HUES6 (cell line): Measurements from ENCODE around the gene GRIK5.

Experiments
- H3K27ac ChIP-seq: 2 replicates; pipeline ENCODE4 v1.7.0; 2013; ENCODE audit warnings: low read depth, mild to moderate bottlenecking, low read length, inconsistent platforms
- H3K27me3 ChIP-seq: 2 replicates; pipeline ENCODE4 v1.6.1; 2013; ENCODE audit warnings: low read length; ENCODE audit not compliant: control insufficient read depth, insufficient read depth
- H3K36me3 ChIP-seq: 2 replicates; pipeline ENCODE4 v1.6.1; 2013; ENCODE audit warnings: low read length; ENCODE audit not compliant: control insufficient read depth, insufficient read depth
- H3K4me1 ChIP-seq: 2 replicates; pipeline ENCODE4 v1.6.1; 2013; ENCODE audit warnings: low read length; ENCODE audit not compliant: control insufficient read depth, insufficient read depth
- H3K4me3 ChIP-seq: 2 replicates; pipeline ENCODE4 v1.5.1; 2013; ENCODE audit warnings: low read depth, low read length
- H3K9ac ChIP-seq: one replicate; pipeline ENCODE4 v1.6.1; 2013; ENCODE audit warnings: mild to moderate bottlenecking, low read length
- H3K9me3 ChIP-seq: 2 replicates; pipeline ENCODE4 v1.6.1; 2013; ENCODE audit warnings: low read depth, low read length; ENCODE audit not compliant: control insufficient read depth, insufficient read depth

GRIK5 gene, protein sequence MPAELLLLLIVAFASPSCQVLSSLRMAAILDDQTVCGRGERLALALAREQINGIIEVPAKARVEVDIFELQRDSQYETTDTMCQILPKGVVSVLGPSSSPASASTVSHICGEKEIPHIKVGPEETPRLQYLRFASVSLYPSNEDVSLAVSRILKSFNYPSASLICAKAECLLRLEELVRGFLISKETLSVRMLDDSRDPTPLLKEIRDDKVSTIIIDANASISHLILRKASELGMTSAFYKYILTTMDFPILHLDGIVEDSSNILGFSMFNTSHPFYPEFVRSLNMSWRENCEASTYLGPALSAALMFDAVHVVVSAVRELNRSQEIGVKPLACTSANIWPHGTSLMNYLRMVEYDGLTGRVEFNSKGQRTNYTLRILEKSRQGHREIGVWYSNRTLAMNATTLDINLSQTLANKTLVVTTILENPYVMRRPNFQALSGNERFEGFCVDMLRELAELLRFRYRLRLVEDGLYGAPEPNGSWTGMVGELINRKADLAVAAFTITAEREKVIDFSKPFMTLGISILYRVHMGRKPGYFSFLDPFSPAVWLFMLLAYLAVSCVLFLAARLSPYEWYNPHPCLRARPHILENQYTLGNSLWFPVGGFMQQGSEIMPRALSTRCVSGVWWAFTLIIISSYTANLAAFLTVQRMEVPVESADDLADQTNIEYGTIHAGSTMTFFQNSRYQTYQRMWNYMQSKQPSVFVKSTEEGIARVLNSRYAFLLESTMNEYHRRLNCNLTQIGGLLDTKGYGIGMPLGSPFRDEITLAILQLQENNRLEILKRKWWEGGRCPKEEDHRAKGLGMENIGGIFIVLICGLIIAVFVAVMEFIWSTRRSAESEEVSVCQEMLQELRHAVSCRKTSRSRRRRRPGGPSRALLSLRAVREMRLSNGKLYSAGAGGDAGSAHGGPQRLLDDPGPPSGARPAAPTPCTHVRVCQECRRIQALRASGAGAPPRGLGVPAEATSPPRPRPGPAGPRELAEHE

DNA sequence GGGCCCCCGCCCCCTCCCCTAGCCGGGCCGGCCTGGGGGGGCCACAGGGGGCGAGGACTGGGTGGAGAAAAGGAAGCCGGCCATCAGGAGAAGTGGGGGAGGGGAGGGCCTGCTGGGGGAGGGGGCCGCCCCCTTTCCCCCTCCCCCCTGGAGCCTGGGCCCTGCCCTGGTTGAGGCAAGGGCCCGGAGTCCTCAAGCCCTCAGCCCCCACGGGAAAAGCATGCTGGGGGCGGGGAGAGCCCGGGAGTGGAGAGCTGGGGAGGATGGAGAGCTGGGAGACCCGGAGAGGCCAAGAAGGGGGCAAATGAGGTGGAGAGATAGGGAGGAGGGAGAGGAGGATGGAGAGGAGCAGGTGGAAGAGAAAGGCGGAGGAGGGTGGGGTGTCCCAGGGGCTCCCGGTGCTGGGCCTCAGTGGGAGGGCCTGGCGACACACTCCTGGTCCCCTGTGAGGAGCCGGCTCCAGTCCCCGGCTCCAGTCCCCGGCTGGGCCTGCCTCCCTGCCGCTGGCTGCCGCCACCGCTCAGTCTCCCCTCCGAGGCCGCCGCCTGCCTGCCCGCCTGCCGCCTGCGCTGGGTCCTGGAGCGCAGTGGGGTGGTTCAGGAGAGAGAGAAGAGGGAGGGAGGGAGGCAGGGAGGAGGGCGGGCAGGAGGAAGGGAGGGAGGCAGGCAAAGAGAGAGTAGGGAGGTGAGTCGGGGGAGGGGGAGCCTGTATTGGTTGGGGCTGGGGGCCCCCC is at the start of gene GRIK5:
TSS of gene GRIK5 (minus strand) at position 588 of the 733 bp plus-strand sequence. CDS start 4,436 bp downstream, outside the sequence.
- peaks cover 16% of the 10 kb centered on the region; the same call in 1 of the 2 replicates for H3K27me3 ChIP-seq
- peak within 1 kb of the TSS; percentile 79 for H3K4me3 ChIP-seq
- peaks cover 28% of the 10 kb centered on the region for H3K4me1 ChIP-seq
- no peak within 1 kb of the TSS for H3K27ac ChIP-seq
- H3K9me3 ChIP-seq: no peaks in the 10 kb centered on the region
- H3K36me3 ChIP-seq: peaks cover 10% of the 10 kb centered on the region; the same call in 1 of the 2 replicates
- H3K9ac ChIP-seq: no peak within 1 kb of the TSS

DNA sequence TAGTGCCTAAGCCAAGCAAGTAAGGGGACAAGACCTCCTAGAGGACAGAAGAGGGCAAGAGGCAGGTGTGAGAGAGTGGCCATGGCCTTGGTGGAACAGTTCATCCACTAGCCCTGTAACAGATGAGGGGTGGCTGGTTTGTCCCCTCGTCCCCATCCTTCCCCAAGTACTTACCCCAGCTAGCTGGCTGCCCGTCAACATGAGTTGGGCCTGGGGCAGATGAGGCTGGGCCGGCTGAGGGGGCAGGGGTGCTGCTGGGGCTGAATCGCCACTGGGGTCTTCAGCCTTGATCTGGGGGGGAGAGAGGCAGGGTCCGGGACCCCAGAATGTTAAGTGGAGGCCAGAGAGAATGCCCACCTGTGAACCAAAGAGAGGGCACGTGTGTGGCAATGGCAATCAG is 47.1 kb upstream of the GRIK5 start:
- Histone ChIP-seq H3K27me3 (no peaks in the 10 kb centered on the region), H3K4me1 (peaks cover 36% of the 10 kb centered on the region), H3K27ac (no peak overlapping the region), H3K4me3 (no peak overlapping the region), H3K9me3 (no peaks in the 10 kb centered on the region), H3K9ac (no peak overlapping the region), H3K36me3 (no peaks in the 10 kb centered on the region)

DNA sequence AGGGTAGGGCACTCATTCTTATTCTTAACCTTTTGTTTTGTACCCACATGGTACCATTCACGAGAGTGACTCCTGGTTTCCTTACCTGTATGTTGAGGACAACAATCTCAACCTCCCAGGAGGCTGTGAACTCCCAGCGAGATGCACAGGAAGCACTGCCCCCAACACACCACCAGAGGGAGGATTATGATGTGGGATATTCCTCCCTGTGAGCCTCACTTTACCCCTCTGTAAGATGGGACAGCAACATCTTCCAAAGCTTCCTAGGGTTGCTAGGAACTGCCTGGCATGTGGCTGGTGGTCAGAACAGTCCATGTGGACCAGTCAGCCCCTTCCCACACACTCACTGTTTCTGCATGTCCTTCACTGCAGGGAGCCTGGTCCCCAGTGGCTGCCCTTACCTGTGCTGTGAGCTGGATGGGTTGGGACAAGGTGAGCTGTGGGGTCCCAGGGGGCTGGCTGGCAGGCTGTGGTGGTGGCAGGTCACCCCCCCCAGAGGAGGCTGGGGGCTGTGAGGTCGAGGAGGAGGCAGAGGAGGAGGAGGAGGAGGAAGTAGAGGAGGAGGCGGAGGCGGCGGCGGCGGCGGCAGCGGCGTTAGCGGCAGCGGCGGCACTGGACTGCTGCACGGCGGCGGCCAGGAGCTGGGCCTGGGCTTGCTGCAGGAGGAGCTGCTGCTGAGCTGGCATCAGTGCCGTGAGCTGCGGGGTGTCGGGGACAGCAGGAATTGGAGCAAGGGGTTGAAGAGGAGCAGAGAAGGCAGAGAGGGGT is 46.5 kb upstream of the GRIK5 start:
- H3K27me3 ChIP-seq: no peaks in the 10 kb centered on the region
- no peaks in the 10 kb centered on the region for H3K36me3 ChIP-seq
- no peak overlapping the region for H3K9ac ChIP-seq
- no peaks in the 10 kb centered on the region for H3K9me3 ChIP-seq
- no peak overlapping the region for H3K27ac ChIP-seq
- H3K4me3 ChIP-seq: no peak overlapping the region
- H3K4me1 ChIP-seq: peaks cover 32% of the 10 kb centered on the region

DNA sequence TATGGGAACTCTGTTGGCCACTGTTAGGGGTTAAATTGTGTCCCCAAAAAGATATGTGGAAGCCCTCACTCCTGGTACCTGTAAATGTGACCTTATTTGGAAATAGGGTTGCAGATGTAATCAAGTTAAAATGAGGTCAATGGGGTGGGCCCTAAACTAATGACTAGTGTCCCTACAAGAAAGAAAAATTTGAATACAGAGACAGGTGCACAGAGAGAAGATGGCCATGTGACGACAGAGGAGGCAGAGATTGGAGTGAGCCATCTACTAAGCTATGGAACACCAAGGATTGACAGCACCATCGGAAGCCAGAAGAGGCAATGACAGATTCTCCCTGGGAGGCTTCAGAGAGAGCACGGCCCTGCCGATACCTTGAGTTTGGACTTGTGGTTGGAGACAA is 45.7 kb upstream of the GRIK5 start:
- peaks cover 24% of the 10 kb centered on the region for H3K4me1 ChIP-seq
- H3K27me3 ChIP-seq: no peaks in the 10 kb centered on the region
- no peaks in the 10 kb centered on the region for H3K9me3 ChIP-seq
- no peak overlapping the region for H3K4me3 ChIP-seq
- H3K36me3 ChIP-seq: no peaks in the 10 kb centered on the region
- no peak overlapping the region for H3K9ac ChIP-seq
- no peak overlapping the region for H3K27ac ChIP-seq

DNA sequence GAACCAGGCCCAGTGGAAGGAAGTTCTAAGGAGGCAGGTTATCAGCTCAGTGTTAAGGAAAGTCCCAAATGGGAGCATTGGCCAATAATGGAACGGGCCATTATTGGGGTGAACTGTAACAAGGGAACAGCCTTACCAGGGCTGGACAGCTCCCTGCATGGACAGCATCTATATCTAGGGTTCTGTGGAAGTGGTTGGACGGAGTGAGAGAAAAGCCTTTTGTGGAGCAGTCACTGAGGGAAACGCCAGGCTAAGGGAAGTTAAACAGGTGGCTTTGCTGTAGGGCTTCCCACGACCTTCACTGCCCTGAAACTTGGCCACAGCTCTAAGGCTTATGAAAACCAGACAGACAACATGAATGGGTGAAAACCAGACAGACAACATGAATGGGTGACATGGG is 45.2 kb upstream of the GRIK5 start:
- Histone ChIP-seq H3K9me3 (no peaks in the 10 kb centered on the region), H3K9ac (no peak overlapping the region), H3K4me3 (no peak overlapping the region), H3K36me3 (no peaks in the 10 kb centered on the region), H3K4me1 (peaks cover 23% of the 10 kb centered on the region), H3K27me3 (no peaks in the 10 kb centered on the region), H3K27ac (no peak overlapping the region)

DNA sequence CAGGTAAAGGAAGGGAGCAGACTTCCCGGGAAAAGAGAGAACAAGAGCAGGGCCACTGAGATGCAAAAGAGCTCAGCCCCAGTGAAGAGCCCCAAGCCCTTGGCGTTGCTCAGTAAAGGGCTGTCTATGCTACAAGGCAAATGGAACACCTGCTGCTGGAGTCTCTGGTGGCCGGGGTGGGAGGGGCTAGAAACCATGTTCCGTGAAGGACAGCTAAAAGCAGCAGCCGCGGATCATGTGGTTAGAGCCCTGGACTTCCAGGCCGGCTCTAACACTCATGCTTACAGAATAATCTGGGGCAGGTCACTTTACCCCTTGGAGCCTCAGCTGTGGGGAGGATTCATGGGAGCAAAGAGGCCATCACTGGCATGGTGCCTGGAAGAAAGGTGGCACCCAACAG is 44.4 kb upstream of the GRIK5 start:
- no peaks in the 10 kb centered on the region for H3K27me3 ChIP-seq
- peaks cover 23% of the 10 kb centered on the region for H3K4me1 ChIP-seq
- no peak overlapping the region for H3K27ac ChIP-seq
- H3K36me3 ChIP-seq: no peaks in the 10 kb centered on the region
- peak overlapping the region; percentile 48 for H3K9ac ChIP-seq
- 0 out of 2 replicates have a peak overlapping the region, but pooled peaks have one; percentile 28 for H3K4me3 ChIP-seq
- H3K9me3 ChIP-seq: no peaks in the 10 kb centered on the region

DNA sequence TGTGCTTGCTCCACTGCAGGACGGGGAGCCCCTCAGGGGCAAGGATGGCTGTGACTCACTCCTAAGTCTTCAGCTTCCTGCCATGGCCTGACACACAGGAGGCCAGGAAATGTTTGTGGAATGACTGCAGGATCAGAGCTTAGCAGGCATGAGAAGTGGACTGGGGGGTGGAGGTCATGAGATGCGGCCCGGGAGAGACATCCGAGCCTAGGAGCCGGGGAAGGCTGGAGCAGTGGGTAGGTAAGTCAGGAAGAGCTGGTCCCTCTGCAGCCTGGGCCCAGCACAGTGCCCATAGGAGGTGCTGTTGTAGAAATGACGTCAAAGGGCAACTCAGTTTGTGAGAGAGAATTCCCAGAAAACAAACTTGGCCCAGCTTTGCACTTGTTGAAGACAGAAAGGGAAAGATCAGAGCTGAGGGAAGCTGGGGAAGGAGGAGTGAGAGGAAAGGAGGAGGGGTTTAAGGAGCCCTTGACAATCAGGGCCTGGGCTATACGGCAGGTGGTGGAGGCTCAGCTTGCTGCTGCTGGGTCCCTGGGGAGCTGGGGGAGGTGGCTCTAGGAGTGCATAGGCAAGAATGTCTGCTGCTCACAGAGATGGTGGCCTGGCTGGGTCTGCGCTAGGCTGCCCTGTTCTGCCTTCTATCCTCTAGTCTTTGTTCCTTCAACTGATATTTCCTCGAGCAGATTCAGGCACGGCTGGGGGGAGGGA is 43.8 kb upstream of the GRIK5 start:
- peak overlapping the region; percentile 48 for H3K9ac ChIP-seq
- H3K4me1 ChIP-seq: peaks cover 29% of the 10 kb centered on the region
- H3K9me3 ChIP-seq: no peaks in the 10 kb centered on the region
- no peaks in the 10 kb centered on the region for H3K27me3 ChIP-seq
- 0 out of 2 replicates have a peak overlapping the region, but pooled peaks have one; percentile 28 for H3K4me3 ChIP-seq
- no peak overlapping the region for H3K27ac ChIP-seq
- no peaks in the 10 kb centered on the region for H3K36me3 ChIP-seq

DNA sequence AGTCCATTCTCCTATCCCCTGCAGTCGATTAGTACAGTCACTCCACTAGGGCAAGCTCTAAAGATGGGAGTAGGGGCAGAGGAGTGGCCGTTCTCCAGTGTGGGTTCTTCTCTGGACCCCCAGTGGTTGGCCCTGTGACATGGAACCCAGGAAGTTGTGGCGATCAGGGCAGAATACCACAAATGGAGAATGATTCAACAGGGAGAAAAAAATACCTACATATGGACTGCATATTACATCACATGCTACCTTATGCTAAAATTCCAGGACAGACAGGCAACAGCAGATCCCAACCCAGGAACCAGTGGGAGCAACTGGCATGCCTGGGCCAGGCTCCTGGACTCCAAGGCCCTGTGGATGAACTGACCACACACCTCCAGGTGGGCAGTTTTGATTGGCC is 41.8 kb upstream of the GRIK5 start:
- H3K27me3 ChIP-seq: no peaks in the 10 kb centered on the region
- no peak overlapping the region for H3K4me3 ChIP-seq
- H3K9me3 ChIP-seq: no peaks in the 10 kb centered on the region
- no peak overlapping the region for H3K9ac ChIP-seq
- H3K4me1 ChIP-seq: peaks cover 31% of the 10 kb centered on the region
- H3K36me3 ChIP-seq: no peaks in the 10 kb centered on the region
- H3K27ac ChIP-seq: no peak overlapping the region

DNA sequence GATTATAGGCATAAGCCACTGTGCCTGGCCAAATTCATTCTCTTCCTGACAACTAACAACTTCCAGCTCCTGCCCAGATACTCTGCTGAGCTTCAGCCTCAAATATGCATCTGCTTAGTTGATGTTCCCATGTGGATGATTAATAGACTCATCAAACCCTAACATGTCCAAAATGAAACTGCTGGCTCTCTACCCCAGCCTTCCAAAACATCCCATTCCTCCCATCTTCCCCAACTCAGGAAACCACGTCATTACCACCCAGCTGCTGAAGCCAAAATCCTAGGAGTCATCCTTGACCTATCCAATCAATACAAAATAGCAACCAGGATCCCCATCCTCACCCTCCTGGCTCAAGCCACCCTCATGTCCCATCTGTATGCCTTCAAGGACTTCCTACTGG is 41.4 kb upstream of the GRIK5 start:
- Histone ChIP-seq H3K9ac (no peak overlapping the region), H3K27me3 (no peaks in the 10 kb centered on the region), H3K4me1 (peaks cover 31% of the 10 kb centered on the region), H3K36me3 (no peaks in the 10 kb centered on the region), H3K4me3 (no peak overlapping the region), H3K27ac (no peak overlapping the region), H3K9me3 (no peaks in the 10 kb centered on the region)

DNA sequence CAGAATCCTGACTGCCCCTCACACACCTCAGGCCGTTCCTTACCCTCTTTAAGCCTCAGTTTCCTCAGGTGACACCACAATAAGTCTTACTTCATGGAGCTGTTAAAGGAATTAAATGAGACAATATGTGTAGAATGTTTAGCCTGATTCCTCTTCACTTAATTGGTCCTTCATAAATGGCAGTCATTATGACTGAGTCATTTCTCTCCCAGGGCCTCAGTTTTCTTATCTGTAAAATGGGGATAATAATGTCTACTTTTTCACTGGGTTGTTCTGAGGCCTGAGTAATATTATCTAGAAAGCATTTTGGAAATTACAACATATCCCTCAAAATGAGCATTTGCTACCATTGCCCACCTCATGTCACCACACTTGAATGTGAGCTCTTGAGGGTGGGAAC is 40.7 kb upstream of the GRIK5 start:
- Histone ChIP-seq H3K4me1 (peaks cover 31% of the 10 kb centered on the region), H3K4me3 (no peak overlapping the region), H3K27me3 (no peaks in the 10 kb centered on the region), H3K27ac (no peak overlapping the region), H3K36me3 (no peaks in the 10 kb centered on the region), H3K9me3 (no peaks in the 10 kb centered on the region), H3K9ac (no peak overlapping the region)
